Loucy (cell line): Measurements from ENCODE around the gene MAP3K20.

Source experiments
- EZH2phosphoT487 ChIP-seq: fragments of 200-600 bp; IDR thresholded peaks from 2 replicates; pipeline ENCODE4 v1.6.1; 2018; ENCODE audit warnings: antibody characterized with exemption, mild to moderate bottlenecking, moderate library complexity, borderline replicate concordance
- TF ChIP-seq, protein P1 (sequence below): fragments of 200-600 bp; sonication (generic); conservative IDR thresholded peaks from 2 replicates; pipeline ENCODE4 v1.5.1; 2014; ENCODE audit warnings: mild to moderate bottlenecking, antibody characterized with exemption, low read length

DNA sequence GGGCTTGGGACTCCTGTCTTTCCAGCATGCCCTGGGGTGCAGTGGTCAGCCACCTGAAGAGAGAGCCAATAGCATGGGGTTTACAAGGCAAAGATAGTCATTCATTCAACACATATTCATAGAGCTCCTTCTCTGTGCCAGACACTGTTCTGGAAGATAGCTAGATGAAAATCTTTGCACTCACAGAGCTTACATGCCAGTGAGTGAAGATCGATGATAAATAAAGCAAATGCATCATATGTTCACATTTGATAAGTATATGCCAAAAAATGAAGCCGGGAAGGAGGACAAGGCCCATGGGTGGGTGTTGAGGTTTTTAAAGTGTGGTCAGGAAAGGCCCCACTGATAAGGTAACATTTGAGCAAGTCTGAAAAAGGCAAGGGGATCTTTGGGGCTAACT, 148.2 kb downstream of the MAP3K20 start:
- TF ChIP-seq EZH2phosphoT487 = no peak
- TF ChIP-seq, protein P1, sequence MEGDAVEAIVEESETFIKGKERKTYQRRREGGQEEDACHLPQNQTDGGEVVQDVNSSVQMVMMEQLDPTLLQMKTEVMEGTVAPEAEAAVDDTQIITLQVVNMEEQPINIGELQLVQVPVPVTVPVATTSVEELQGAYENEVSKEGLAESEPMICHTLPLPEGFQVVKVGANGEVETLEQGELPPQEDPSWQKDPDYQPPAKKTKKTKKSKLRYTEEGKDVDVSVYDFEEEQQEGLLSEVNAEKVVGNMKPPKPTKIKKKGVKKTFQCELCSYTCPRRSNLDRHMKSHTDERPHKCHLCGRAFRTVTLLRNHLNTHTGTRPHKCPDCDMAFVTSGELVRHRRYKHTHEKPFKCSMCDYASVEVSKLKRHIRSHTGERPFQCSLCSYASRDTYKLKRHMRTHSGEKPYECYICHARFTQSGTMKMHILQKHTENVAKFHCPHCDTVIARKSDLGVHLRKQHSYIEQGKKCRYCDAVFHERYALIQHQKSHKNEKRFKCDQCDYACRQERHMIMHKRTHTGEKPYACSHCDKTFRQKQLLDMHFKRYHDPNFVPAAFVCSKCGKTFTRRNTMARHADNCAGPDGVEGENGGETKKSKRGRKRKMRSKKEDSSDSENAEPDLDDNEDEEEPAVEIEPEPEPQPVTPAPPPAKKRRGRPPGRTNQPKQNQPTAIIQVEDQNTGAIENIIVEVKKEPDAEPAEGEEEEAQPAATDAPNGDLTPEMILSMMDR = no peak
